ENCODE results near the gene SIGMAR1. TPM values are rescaled to one million over a fixed set of nuclear protein-coding genes. Genes with fewer than 3 reads are reported as not detected.

Gene SIGMAR1
- total RNA-seq, 1 donor from 2014 or later, result 44.4 TPM

DNA sequence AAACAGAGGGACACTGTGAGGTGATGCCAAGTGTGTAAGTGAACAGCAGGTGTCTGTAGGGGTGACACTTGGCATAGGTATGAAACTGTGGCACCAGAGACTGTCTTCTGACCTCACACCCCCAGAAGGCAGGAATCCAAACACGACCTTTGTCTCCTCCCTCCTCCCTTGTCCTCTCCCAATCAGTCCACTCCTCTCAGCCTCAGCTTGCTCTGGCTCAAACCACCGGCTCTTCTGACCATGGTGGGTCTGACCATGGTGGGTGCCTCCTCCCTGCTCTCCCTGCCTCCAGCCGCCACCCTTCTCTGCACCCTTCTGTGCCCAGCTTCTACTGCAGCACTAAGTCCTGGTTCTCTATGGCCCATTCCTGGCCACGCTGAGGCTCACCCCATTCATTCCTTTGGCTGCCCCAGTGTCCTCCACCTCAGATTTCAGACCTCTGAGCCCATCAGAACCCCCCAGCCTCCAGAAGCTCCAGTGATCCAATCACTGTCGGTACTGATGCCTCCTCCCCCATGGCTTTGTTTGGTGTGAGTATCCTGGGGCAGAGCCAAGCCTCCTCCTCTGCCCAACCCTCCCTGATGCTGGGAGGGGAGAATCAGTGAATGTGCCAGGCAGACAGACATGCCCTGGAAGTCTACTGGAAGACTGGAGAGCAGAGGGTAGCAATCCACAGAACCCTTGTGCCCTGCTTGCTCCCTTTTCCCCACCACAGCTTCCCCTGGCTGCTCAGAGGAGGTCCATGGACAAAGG, 7.0 kb downstream of the SIGMAR1 start:
- Mint-ChIP-seq H3K27ac (ENCODE audit: unreplicated experiment) (peak overlapping the region; percentile 8), H3K4me3 (ENCODE audit: unreplicated experiment) (no peak overlapping the region), H3K9me3 (ENCODE audit: unreplicated experiment) (peaks cover 13% of the 10 kb centered on the region), H3K27me3 (ENCODE audit: unreplicated experiment) (peaks cover 39% of the 10 kb centered on the region), H3K36me3 (ENCODE audit: unreplicated experiment) (peaks cover 6% of the 10 kb centered on the region), H3K4me1 (ENCODE audit: low read depth, unreplicated experiment) (peaks cover 18% of the 10 kb centered on the region)
- DNase-seq, result no peak
- TF ChIP-seq, protein P1, sequence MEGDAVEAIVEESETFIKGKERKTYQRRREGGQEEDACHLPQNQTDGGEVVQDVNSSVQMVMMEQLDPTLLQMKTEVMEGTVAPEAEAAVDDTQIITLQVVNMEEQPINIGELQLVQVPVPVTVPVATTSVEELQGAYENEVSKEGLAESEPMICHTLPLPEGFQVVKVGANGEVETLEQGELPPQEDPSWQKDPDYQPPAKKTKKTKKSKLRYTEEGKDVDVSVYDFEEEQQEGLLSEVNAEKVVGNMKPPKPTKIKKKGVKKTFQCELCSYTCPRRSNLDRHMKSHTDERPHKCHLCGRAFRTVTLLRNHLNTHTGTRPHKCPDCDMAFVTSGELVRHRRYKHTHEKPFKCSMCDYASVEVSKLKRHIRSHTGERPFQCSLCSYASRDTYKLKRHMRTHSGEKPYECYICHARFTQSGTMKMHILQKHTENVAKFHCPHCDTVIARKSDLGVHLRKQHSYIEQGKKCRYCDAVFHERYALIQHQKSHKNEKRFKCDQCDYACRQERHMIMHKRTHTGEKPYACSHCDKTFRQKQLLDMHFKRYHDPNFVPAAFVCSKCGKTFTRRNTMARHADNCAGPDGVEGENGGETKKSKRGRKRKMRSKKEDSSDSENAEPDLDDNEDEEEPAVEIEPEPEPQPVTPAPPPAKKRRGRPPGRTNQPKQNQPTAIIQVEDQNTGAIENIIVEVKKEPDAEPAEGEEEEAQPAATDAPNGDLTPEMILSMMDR (IDR thresholded peaks at IDR 0.05; ENCODE audit: partially characterized antibody, unreplicated experiment), result no peak

DNA sequence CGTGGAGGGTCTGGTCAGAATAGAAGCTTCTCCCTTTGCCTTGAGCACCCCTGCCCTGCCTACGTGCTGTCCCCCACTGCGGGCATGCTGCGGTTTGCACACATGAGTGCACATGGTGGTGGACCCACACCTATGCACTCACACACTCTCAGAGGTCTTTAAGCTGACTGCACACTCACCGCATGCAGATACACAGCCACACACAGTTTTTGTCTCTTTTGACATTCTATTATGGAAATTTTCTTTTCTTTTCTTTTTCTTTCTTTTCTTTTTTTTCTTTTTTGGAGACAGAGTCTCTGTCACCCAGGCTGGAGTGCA, 8.1 kb downstream of the SIGMAR1 start:
- Mint-ChIP-seq H3K4me3 (ENCODE audit: unreplicated experiment) (peak overlapping the region; percentile 83), H3K27ac (ENCODE audit: unreplicated experiment) (no peak overlapping the region), H3K9me3 (ENCODE audit: unreplicated experiment) (peaks cover 11% of the 10 kb centered on the region), H3K4me1 (ENCODE audit: low read depth, unreplicated experiment) (peaks cover 13% of the 10 kb centered on the region), H3K27me3 (ENCODE audit: unreplicated experiment) (peaks cover 40% of the 10 kb centered on the region), H3K36me3 (ENCODE audit: unreplicated experiment) (peaks cover 6% of the 10 kb centered on the region)
- DNase-seq, result no peak
- TF ChIP-seq, protein P1 (IDR thresholded peaks at IDR 0.05; ENCODE audit: partially characterized antibody, unreplicated experiment), result no peak

DNA sequence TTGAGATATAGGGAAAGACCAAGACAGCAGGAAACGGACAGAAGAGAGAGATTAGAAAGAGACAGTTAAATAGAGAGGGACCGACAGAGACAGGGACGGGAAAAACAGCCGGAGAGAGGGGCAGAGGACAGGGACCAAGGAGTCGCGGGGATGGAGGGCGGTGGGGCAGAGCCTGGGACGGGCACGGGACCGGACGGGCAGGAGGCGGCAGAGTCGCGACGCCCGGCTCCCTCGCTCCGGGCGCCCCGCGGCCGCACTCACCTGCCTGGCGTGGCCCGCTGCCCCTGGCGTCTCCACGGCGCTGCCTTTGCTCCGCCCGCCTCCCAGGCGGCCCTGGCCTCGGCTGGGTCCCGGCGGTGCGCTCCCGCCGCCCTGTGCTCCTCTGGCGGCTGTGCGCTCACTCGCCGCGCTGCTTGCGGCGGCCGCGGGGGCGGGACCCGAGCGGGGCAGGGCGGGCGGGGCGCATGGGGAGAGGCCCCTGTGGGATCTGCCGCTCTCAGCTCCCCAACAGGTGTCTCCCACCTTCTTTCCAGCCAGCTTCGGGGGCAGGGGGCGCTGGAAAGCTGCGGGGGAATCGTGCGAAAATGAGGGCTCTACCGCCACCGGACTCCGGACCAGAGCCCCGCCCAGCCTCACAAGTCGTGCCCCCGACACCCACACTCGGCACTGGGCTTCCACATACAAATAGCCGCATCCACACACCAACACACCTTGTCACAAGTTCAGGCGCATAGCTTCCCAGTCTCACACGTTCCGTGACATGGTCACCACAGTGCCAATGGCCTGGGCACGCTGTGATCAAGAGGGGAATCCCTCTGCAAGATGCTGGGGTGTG, 8.7 kb downstream of the SIGMAR1 start, which contains the start of gene ARID3C:
Gene ARID3C, minus strand, starts transcription at position 411 of the 835 bp plus-strand sequence. CDS start 1,052 bp downstream, outside the sequence.
- peak; percentile 62 for DNase-seq
- peak within 1 kb of the TSS; percentile 95 for H3K4me3 Mint-ChIP-seq (ENCODE audit: unreplicated experiment)
- H3K27ac Mint-ChIP-seq (ENCODE audit: unreplicated experiment), result no peak within 1 kb of the TSS
- H3K27me3 Mint-ChIP-seq (ENCODE audit: unreplicated experiment), result peaks cover 45% of the 10 kb centered on the region
- H3K4me1 Mint-ChIP-seq (ENCODE audit: low read depth, unreplicated experiment), result peaks cover 8% of the 10 kb centered on the region
- peaks cover 11% of the 10 kb centered on the region for H3K9me3 Mint-ChIP-seq (ENCODE audit: unreplicated experiment)
- TF ChIP-seq, protein P1 (IDR thresholded peaks at IDR 0.05; ENCODE audit: partially characterized antibody, unreplicated experiment), result no peak
- H3K36me3 Mint-ChIP-seq (ENCODE audit: unreplicated experiment), result peaks cover 6% of the 10 kb centered on the region

DNA sequence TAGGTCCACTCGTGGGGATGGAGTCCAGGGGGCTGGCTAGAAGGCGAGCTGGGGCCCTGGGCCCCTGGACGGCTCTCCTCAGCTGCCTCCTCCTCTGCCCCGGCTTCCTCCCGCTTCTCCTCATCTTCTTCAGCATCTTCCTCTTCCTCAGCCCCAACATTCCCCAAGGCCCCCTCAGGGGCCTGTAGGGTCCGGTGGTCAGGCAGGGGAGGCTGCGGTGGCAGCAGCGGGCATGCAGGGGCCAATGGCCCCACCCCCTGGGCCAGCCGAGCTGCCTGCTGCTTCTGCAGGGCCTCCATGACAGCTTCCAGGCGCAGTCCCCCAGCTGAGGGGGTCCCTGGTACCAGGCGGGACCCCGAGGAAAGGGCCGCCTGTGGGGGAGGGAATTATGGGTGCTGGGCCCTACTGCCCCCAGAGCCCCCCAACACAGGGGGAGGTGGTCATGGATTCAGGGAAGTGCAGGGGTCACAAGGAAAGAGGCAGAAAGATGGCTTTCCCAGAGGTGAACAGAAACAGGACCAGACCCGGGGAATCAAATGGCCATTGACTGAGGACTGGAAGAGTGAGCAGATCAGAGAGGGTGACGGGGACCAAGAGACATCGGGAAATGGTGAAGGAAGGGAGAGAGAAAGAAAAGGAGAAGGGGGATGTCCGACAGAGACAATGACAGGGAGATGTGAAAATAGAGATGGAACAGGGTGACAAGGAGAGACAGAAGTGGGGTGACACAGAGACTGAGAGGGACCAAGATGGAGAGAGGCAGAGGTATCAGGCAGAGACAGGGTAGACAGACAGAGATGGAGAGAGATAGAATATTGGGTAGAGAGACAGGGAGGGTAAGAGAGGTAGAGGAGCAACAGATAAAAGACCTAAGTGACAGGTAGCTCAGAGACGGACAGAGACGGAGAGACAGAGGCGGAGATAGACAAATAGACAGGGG, 9.6 kb downstream of the SIGMAR1 start:
- DNase-seq, result no peak
- Mint-ChIP-seq H3K36me3 (ENCODE audit: unreplicated experiment) (peaks cover 6% of the 10 kb centered on the region), H3K27me3 (ENCODE audit: unreplicated experiment) (peaks cover 48% of the 10 kb centered on the region), H3K4me1 (ENCODE audit: low read depth, unreplicated experiment) (peaks cover 6% of the 10 kb centered on the region), H3K27ac (ENCODE audit: unreplicated experiment) (no peak overlapping the region), H3K9me3 (ENCODE audit: unreplicated experiment) (peaks cover 11% of the 10 kb centered on the region), H3K4me3 (ENCODE audit: unreplicated experiment) (peak overlapping the region; percentile 95)
- TF ChIP-seq, protein P1 (IDR thresholded peaks at IDR 0.05; ENCODE audit: partially characterized antibody, unreplicated experiment), result no peak

All from glutamatergic neuron (in vitro differentiated cells).